Stimulated activated CD4-positive, alpha-beta T cell treated with anti-CD3 and anti-CD28 coated beads, Interleukin-4, amount 100 ng/mL, for 1 hour (primary cell): Measurements from ENCODE around the gene PLA2G4C.
"Not testable (repeated sequence)": the region's sequence is repeated elsewhere in the genome, so short reads cannot be mapped to it uniquely, and the experiment has no call there.

Experiments
- DNase-seq: peaks from one replicate; pipeline ENCODE4 v3.0.0-alpha.2; 2020

PLA2G4C gene

GRCh38 chr19:48108997-48109782, 1.4 kb downstream of the PLA2G4C start:
- no peak for DNase-seq

- no peak for DNase-seq
Observed at GRCh38 chr19:48103922-48104321, 6.7 kb downstream of the PLA2G4C start.

- no peak for DNase-seq
Observed at GRCh38 chr19:48102870-48103751, 7.5 kb downstream of the PLA2G4C start.

- DNase-seq = no peak
Observed at GRCh38 chr19:48095612-48096175, 14.9 kb downstream of the PLA2G4C start.

- no peak for DNase-seq
Observed at GRCh38 chr19:48094855-48095203, 15.8 kb downstream of the PLA2G4C start.

- no peak for DNase-seq
Observed at GRCh38 chr19:48094129-48094854, 16.3 kb downstream of the PLA2G4C start.

GRCh38 chr19:48091111-48091718, 19.4 kb downstream of the PLA2G4C start:
- not testable (repeated sequence) for DNase-seq

GRCh38 chr19:48090281-48090802, 20.3 kb downstream of the PLA2G4C start:
- DNase-seq = no peak

- not testable (repeated sequence) for DNase-seq
Observed at GRCh38 chr19:48088991-48089390, 21.6 kb downstream of the PLA2G4C start.

- no peak for DNase-seq
Observed at GRCh38 chr19:48085904-48086864, 24.4 kb downstream of the PLA2G4C start.

- DNase-seq = no peak
Observed at GRCh38 chr19:48085076-48085475, 25.5 kb downstream of the PLA2G4C start.

GRCh38 chr19:48081106-48081505, 29.5 kb downstream of the PLA2G4C start:
- DNase-seq = no peak

- DNase-seq = not testable (repeated sequence)
Observed at GRCh38 chr19:48070177-48070769, 40.3 kb downstream of the PLA2G4C start.

- DNase-seq = no peak
Observed at GRCh38 chr19:48069435-48069834, 41.2 kb downstream of the PLA2G4C start.

- no peak for DNase-seq
Observed at GRCh38 chr19:48064509-48064908, 46.1 kb downstream of the PLA2G4C start.

GRCh38 chr19:48061401-48062344, 48.9 kb downstream of the PLA2G4C start:
- DNase-seq = no peak

GRCh38 chr19:48060381-48060780, 50.2 kb downstream of the PLA2G4C start:
- DNase-seq = no peak

- DNase-seq = no peak
Observed at GRCh38 chr19:48059331-48059730, 51.3 kb downstream of the PLA2G4C start.

GRCh38 chr19:48053856-48054255, 56.8 kb downstream of the PLA2G4C start:
- no peak for DNase-seq
